Activated naive CD4-positive, alpha-beta T cell treated with anti-CD3 and anti-CD28 coated beads, Interleukin-2, amount 10 ng/mL, durations not matched to agents 7 days and 5 days (primary cell): Measurements from ENCODE around the gene NMD3.

Experiments used
- CTCF ChIA-PET: fragments of 350-600 bp; sonication (Branson Sonifier 250); formaldehyde crosslinking; loops from one replicate; lab custom pipeline; 2021; ENCODE audit warnings: antibody characterized with exemption; lab: Charles Lee
- DNase-seq: peaks from one replicate; pipeline ENCODE4 v3.0.0-alpha.2; 2020
- H3K27ac Mint-ChIP-seq: one replicate; pipeline ENCODE4 v1.8.0; 2021; ENCODE audit warnings: mild to moderate bottlenecking, moderate library complexity, mixed read lengths
- H3K27me3 Mint-ChIP-seq: one replicate; pipeline ENCODE4 v1.8.0; 2021; ENCODE audit warnings: mild to moderate bottlenecking, mixed read lengths
- H3K36me3 Mint-ChIP-seq: one replicate; pipeline ENCODE4 v1.8.0; 2021; ENCODE audit warnings: mixed read lengths
- H3K4me1 Mint-ChIP-seq: one replicate; pipeline ENCODE4 v1.8.0; 2021; ENCODE audit warnings: mixed read lengths
- H3K4me3 Mint-ChIP-seq: one replicate; pipeline ENCODE4 v1.8.0; 2021; ENCODE audit warnings: mild to moderate bottlenecking, moderate library complexity, mixed read lengths
- H3K9me3 Mint-ChIP-seq: one replicate; pipeline ENCODE4 v1.8.0; 2021; ENCODE audit warnings: mixed read lengths

Gene NMD3

DNA sequence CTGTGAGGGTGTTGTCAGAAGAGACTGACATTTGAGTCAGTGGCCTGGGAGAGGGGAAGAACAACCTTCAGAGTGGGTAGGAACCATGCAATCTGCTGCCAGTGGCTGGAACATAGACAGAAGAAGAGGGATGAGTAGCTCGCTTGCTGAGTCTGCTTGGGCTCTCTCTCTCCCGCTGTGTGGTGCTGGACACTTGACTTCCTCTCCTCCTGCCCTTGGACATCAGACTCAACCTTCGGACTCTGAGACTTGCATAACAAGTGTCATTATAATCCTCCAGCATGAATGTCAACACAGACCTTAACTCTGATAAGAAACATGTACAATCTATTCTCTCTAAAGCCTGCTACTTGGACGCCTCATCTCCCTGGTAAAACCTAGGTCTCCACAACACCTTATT, 5.9 kb upstream of the NMD3 start:
- Mint-ChIP-seq H3K9me3 (peaks cover under 1% of the 10 kb centered on the region), H3K4me1 (peaks cover under 1% of the 10 kb centered on the region), H3K27me3 (peaks cover 35% of the 10 kb centered on the region), H3K36me3 (no peaks in the 10 kb centered on the region), H3K27ac (no peak overlapping the region), H3K4me3 (no peak overlapping the region)
- CTCF ChIA-PET, result no interaction called here
- DNase-seq, result no peak

GRCh38 chr3:161217496-161217895, 3.6 kb upstream of the NMD3 start:
- no peaks in the 10 kb centered on the region for H3K36me3 Mint-ChIP-seq
- H3K27me3 Mint-ChIP-seq, result peaks cover 27% of the 10 kb centered on the region
- H3K27ac Mint-ChIP-seq, result no peak overlapping the region
- CTCF ChIA-PET, result no interaction called here
- H3K9me3 Mint-ChIP-seq, result peaks cover 2% of the 10 kb centered on the region
- H3K4me3 Mint-ChIP-seq, result no peak overlapping the region
- peaks cover 16% of the 10 kb centered on the region for H3K4me1 Mint-ChIP-seq
- no peak for DNase-seq

- Mint-ChIP-seq H3K27ac (no peak overlapping the region), H3K27me3 (peaks cover 23% of the 10 kb centered on the region), H3K4me3 (no peak overlapping the region), H3K9me3 (peaks cover 2% of the 10 kb centered on the region), H3K4me1 (peaks cover 32% of the 10 kb centered on the region), H3K36me3 (peaks cover 5% of the 10 kb centered on the region)
- DNase-seq, result no peak
- CTCF ChIA-PET, result no interaction called here
Measured at GRCh38 chr3:161219495-161219894, 1.6 kb upstream of the NMD3 start.

GRCh38 chr3:161221806-161222600, 892 bp downstream of the NMD3 start:
- peaks cover 2% of the 10 kb centered on the region for H3K9me3 Mint-ChIP-seq
- H3K27ac Mint-ChIP-seq, result peak overlapping the region; percentile 80
- peaks cover 15% of the 10 kb centered on the region for H3K36me3 Mint-ChIP-seq
- H3K27me3 Mint-ChIP-seq, result peaks cover 9% of the 10 kb centered on the region
- DNase-seq, result peak; percentile 35
- CTCF ChIA-PET, result interaction anchor here (1.1 to 1.3 kb wide), 3 partner anchors 9 to 1189 kb away, joined by 3 to 5 read pairs (median 4); no protein-coding TSS in a partner anchor
- peak overlapping the region; percentile 89 for H3K4me3 Mint-ChIP-seq
- peaks cover 38% of the 10 kb centered on the region for H3K4me1 Mint-ChIP-seq

- DNase-seq, result no peak
- Mint-ChIP-seq H3K36me3 (peaks cover 16% of the 10 kb centered on the region), H3K4me3 (peak overlapping the region; percentile 89), H3K27ac (no peak overlapping the region), H3K4me1 (peaks cover 39% of the 10 kb centered on the region), H3K27me3 (peaks cover 4% of the 10 kb centered on the region), H3K9me3 (peaks cover 2% of the 10 kb centered on the region)
- CTCF ChIA-PET, result interaction anchor here (1.1 to 1.3 kb wide), 2 partner anchors 8 to 1190 kb away, joined by 3 to 4 read pairs; no protein-coding TSS in a partner anchor
Measured at GRCh38 chr3:161222662-161223061, 1.6 kb downstream of the NMD3 start.

GRCh38 chr3:161224786-161225185, 3.7 kb downstream of the NMD3 start:
- no peak for DNase-seq
- no peaks in the 10 kb centered on the region for H3K27me3 Mint-ChIP-seq
- CTCF ChIA-PET, result no interaction called here
- no peak overlapping the region for H3K27ac Mint-ChIP-seq
- no peak overlapping the region for H3K4me3 Mint-ChIP-seq
- H3K36me3 Mint-ChIP-seq, result peaks cover 16% of the 10 kb centered on the region
- peaks cover 39% of the 10 kb centered on the region for H3K4me1 Mint-ChIP-seq
- H3K9me3 Mint-ChIP-seq, result peaks cover 2% of the 10 kb centered on the region

DNA sequence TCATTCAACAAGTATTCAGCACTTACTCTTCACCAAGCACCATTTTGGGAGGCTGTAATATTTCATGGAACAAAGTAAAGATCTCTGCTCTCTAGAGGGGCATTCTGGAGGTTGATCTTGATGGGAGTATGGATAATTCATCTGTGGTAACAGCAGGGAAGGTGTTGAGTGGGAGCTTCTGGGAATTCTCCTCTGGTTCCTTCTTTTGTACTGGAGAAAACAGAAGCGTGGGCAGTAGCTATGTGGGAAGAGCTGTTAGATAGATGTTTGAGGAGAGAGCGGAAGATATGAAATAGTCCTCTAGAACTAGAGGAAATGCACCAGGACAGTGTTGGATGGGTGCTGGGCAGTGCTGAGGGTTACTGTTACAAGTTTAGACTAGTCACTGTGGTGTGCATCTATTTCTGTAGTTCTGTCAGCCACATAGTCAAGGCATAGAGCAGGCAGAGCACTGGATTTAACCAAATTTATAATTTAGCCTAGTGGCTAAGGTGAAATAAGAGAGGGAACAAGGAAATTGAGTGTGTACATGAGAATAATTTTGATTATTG, 9.6 kb downstream of the NMD3 start:
- H3K9me3 Mint-ChIP-seq, result no peaks in the 10 kb centered on the region
- H3K4me3 Mint-ChIP-seq, result no peak overlapping the region
- CTCF ChIA-PET, result interaction anchor here (1.0 kb wide), 1 partner anchor 8 kb away, joined by 4 read pairs; no protein-coding TSS in a partner anchor
- no peak overlapping the region for H3K27ac Mint-ChIP-seq
- no peak for DNase-seq
- H3K36me3 Mint-ChIP-seq, result peaks cover 17% of the 10 kb centered on the region
- H3K27me3 Mint-ChIP-seq, result no peaks in the 10 kb centered on the region
- peaks cover 2% of the 10 kb centered on the region for H3K4me1 Mint-ChIP-seq

- peaks cover 21% of the 10 kb centered on the region for H3K36me3 Mint-ChIP-seq
- H3K27ac Mint-ChIP-seq, result no peak overlapping the region
- H3K4me3 Mint-ChIP-seq, result no peak overlapping the region
- no peak for DNase-seq
- no peaks in the 10 kb centered on the region for H3K27me3 Mint-ChIP-seq
- CTCF ChIA-PET, result no interaction called here
- H3K4me1 Mint-ChIP-seq, result peaks cover 2% of the 10 kb centered on the region
- H3K9me3 Mint-ChIP-seq, result no peaks in the 10 kb centered on the region
Measured at GRCh38 chr3:161231861-161232260, 10.8 kb downstream of the NMD3 start.

- H3K9me3 Mint-ChIP-seq, result no peaks in the 10 kb centered on the region
- peaks cover 28% of the 10 kb centered on the region for H3K36me3 Mint-ChIP-seq
- H3K27me3 Mint-ChIP-seq, result no peaks in the 10 kb centered on the region
- DNase-seq, result no peak
- no peak overlapping the region for H3K27ac Mint-ChIP-seq
- H3K4me3 Mint-ChIP-seq, result no peak overlapping the region
- CTCF ChIA-PET, result no interaction called here
- no peaks in the 10 kb centered on the region for H3K4me1 Mint-ChIP-seq
Measured at GRCh38 chr3:161233557-161233956, 12.4 kb downstream of the NMD3 start.

DNA sequence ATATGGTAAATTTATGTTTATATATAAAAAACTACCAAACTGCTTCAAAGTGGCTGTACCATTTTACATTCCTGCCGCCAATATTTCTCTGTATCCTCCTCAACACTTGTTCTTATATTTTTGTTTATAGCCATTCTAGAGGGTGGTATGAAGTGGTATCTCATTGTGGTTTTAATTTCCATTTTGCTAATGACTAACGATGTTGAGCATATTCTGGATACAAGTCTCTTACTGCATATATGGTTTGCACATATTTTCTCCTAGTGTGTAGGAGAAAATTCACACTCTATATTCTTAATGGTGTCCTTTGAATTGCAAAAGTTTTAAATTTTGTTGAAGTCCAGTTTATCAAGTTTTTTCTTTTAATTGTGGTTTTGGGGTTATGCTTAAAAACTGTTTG, 15.1 kb downstream of the NMD3 start:
- H3K4me3 Mint-ChIP-seq, result no peak overlapping the region
- H3K36me3 Mint-ChIP-seq, result peaks cover 39% of the 10 kb centered on the region
- H3K4me1 Mint-ChIP-seq, result no peaks in the 10 kb centered on the region

DNA sequence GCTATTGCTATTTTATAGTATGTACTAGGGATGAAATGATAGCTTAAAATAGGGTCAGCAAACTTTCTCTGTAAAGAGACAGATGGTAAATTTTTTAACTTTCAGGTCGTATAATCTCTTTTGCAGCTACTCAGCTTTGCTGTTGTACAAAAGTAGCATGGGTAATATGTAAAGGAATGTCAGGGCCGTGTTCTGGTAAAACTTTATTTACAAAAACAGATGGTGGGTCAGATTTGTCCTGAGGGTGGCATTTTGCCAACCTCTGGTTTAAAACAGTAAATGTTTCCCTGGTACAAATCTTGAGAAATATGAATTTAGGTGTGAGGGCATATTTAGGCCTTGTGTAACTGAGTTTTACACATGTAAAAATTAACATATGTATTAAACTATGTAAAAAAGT, 18.6 kb downstream of the NMD3 start:
- no peak for DNase-seq
- Mint-ChIP-seq H3K36me3 (peaks cover 45% of the 10 kb centered on the region), H3K4me1 (no peaks in the 10 kb centered on the region), H3K27ac (no peak overlapping the region), H3K9me3 (no peaks in the 10 kb centered on the region), H3K4me3 (no peak overlapping the region), H3K27me3 (no peaks in the 10 kb centered on the region)
- CTCF ChIA-PET, result no interaction called here

More for the DNA sequence above, 15.1 kb downstream of the NMD3 start:
- H3K9me3 Mint-ChIP-seq, result no peaks in the 10 kb centered on the region
- no peaks in the 10 kb centered on the region for H3K27me3 Mint-ChIP-seq
- no peak overlapping the region for H3K27ac Mint-ChIP-seq
- CTCF ChIA-PET, result interaction anchor here (1.0 to 1.1 kb wide), 2 partner anchors 13 to 280 kb away, joined by 3 read pairs; no protein-coding TSS in a partner anchor
- no peak for DNase-seq

DNA sequence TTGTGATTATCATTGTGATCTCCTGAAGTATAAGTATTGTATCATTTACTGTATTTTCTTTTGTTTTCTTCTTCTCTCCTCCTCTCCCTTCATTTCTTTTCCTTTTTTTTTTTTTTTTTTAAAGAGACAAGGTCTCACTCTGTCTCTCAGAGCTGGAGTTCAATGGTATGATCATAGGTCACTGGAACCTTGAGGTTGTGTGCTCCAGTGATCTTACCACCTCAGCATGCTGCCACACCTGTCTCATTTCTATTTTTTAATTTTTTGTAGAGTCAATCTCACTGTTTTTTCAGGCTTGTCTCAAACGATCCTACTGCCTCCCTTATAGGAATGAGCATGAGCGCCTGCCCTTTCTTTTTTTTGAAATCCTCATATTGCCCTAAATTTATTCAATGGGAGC, 23.4 kb downstream of the NMD3 start:
- H3K36me3 Mint-ChIP-seq, result peaks cover 34% of the 10 kb centered on the region
- H3K4me3 Mint-ChIP-seq, result no peak overlapping the region
- no peak for DNase-seq
- no peaks in the 10 kb centered on the region for H3K9me3 Mint-ChIP-seq
- H3K27me3 Mint-ChIP-seq, result no peaks in the 10 kb centered on the region
- no peaks in the 10 kb centered on the region for H3K4me1 Mint-ChIP-seq
- no peak overlapping the region for H3K27ac Mint-ChIP-seq
- CTCF ChIA-PET, result no interaction called here

- Mint-ChIP-seq H3K27ac (no peak overlapping the region), H3K36me3 (peaks cover 34% of the 10 kb centered on the region), H3K9me3 (no peaks in the 10 kb centered on the region), H3K27me3 (no peaks in the 10 kb centered on the region), H3K4me3 (no peak overlapping the region), H3K4me1 (no peaks in the 10 kb centered on the region)
- no peak for DNase-seq
- CTCF ChIA-PET, result no interaction called here
Measured at GRCh38 chr3:161247049-161247448, 25.9 kb downstream of the NMD3 start.

GRCh38 chr3:161250116-161250515, 29.0 kb downstream of the NMD3 start:
- H3K4me1 Mint-ChIP-seq, result no peaks in the 10 kb centered on the region
- H3K27ac Mint-ChIP-seq, result no peak overlapping the region
- H3K4me3 Mint-ChIP-seq, result no peak overlapping the region
- H3K36me3 Mint-ChIP-seq, result peaks cover 43% of the 10 kb centered on the region
- CTCF ChIA-PET, result no interaction called here
- no peaks in the 10 kb centered on the region for H3K27me3 Mint-ChIP-seq
- no peak for DNase-seq
- H3K9me3 Mint-ChIP-seq, result no peaks in the 10 kb centered on the region

DNA sequence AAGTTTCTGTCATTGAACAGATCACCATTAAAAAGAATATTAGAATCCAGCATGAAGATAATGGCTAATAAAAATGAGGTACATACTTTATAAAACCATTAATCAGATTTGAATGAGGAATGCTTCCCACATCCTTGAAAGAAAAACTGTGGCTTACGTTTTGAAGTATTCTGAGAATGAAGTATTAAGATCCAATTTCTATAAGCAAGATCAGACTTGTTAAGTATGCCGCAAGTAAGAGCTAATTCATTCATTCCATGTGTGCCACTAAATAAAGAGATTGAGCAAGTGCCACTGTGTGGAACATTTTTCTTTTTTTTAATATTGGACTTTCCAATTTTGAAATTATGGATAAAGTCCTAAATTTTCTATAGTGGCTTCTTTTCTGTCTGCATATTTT, 30.6 kb downstream of the NMD3 start:
- peaks cover 47% of the 10 kb centered on the region for H3K36me3 Mint-ChIP-seq
- no peak for DNase-seq
- H3K4me3 Mint-ChIP-seq, result no peak overlapping the region
- CTCF ChIA-PET, result no interaction called here
- no peaks in the 10 kb centered on the region for H3K9me3 Mint-ChIP-seq
- no peak overlapping the region for H3K27ac Mint-ChIP-seq
- H3K4me1 Mint-ChIP-seq, result no peaks in the 10 kb centered on the region
- H3K27me3 Mint-ChIP-seq, result no peaks in the 10 kb centered on the region
